Astrocyte of the hippocampus (primary cell): ENCODE results near the gene KDM4C.
"Not testable (repeated sequence)": the region's sequence is repeated elsewhere in the genome, so short reads cannot be mapped to it uniquely, and the experiment has no call there.

Source experiments
- DNase-seq: peaks from one replicate; pipeline ENCODE4 v3.0.0; 2011; ENCODE audit warnings: low read depth, low spot score

The KDM4C gene

GRCh38 chr9:6931913-6932312 is 174.1 kb downstream of the KDM4C start:
- peak; percentile 85 for DNase-seq

DNA sequence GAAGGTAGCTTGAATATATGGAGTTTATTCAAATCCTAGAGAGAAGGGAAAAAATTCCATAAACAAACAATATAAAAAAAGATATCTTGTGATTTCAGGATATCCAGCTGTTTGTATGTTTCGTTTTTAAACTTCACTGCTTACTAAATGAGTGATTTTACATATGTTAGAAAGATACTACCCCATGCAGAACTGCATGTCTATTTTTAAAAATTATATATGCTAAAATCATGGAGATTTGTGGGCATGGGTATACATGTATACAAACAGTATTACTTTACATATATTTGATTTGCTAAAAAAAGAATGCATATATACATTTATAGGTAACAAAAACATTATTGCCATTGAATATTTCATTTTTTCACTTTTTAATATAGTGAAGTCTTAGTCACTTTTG is 178.3 kb downstream of the KDM4C start:
- DNase-seq, result no peak

DNA sequence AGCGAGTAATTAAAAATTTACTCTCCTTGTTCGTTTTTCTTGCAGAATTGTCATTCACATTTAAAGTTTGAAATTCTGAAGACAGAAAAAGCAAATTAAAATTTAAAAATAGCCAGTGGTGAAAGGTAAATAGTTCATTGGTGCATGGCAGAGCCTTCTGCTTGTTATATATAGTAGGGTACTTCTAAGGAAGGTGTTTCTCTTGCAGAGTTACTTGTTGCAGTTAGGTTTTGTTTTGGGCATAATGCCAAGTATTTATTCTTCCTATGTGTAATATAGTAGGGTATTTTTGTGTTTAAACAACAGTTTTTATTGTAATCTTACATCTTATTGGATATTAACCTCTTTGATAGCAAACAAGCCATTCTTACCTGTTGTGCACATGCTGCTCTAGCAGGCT is 179.4 kb downstream of the KDM4C start:
- no peak for DNase-seq

- peak; percentile 94 for DNase-seq
Measured at GRCh38 chr9:6938447-6938846, 180.7 kb downstream of the KDM4C start.

GRCh38 chr9:6938873-6939272 is 181.1 kb downstream of the KDM4C start:
- DNase-seq, result peak; percentile 89

GRCh38 chr9:6941501-6941900 is 183.7 kb downstream of the KDM4C start:
- no peak for DNase-seq

DNA sequence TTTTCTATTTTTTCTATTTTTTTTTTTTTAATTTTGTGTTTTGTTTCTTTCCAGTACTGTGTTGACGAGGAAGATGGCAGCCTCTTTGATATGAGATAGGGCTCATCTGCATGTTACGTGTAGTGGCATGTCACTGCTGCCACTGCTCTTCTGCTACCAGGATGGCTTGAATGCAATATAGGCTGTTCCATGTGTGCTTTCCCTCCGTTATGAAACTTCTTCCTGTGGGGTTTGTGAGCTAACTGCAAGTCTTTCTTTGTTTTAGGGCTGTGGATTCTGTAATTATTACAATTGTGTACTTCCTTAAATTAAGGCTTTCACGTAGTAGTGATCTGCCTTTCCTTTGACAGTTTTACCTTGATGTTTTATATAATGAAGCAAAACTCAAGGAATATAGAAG is 184.6 kb downstream of the KDM4C start:
- DNase-seq, result no peak

GRCh38 chr9:6943293-6943692 is 185.5 kb downstream of the KDM4C start:
- DNase-seq, result no peak

GRCh38 chr9:6944093-6944551 is 186.3 kb downstream of the KDM4C start:
- peak; percentile 73 for DNase-seq

DNA sequence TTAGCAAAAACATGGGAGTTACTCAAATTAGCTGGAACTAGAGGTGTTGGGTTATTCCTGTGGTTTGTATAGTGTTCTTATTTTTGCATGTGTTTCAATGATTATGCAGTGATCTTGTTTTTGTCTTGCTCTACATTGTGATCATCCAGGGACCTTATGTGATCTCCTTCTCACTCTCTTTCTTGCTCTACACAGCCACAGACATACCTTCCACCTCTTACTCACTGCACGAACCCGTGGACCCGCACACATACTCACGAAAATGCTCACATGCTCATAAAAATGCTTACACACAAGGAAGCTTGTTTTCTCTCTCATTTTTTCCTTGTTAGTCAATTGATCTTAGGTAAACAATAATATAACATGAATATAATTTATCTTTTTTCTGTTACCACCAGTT is 187.1 kb downstream of the KDM4C start:
- DNase-seq, result peak; percentile 61

- no peak for DNase-seq
Measured at GRCh38 chr9:6945816-6946215, 188.0 kb downstream of the KDM4C start.

DNA sequence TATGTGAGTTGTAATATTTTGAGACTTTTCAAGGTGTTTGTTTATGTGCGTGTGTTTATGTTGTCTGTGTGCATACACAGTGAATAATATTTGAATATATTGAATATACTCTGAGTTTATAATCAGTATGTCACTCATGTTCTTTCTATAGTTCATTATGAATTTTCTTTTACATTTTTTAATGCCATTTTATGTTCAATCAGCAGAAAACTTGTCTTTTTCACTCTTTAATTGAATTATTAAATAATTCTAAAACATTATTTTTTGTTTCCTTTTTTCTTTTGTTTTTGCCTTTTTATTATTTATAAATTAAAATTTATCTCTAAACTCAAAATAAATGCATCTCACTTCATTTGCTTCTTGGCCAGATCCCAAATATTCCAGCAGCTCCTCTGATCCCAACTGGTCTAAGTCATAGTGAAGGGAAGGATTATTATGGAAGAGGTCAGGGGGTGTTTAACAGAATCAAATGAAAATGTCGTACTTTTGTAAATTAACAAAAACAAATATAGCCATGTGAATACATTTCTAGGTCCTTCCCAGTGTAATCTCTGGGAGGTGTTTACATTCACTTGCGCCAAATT is 188.9 kb downstream of the KDM4C start:
- no peak for DNase-seq

DNA sequence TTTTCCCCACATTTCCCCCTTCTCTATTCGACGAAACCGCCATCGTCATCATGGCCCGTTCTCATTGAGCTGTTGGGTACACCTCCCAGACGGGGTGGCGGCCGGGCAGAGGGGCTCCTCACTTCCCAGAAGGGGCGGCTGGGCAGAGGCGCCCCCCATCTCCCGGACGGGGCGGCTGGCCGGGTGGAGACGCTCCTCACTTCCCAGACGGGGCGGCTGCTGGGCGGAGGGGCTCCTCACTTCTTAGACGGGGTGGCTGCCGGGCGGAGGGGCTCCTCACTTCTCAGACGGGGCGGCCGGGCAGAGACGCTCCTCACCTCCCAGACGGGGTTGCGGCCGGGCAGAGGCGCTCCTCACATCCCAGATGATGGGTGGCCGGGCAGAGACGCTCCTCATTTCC is 191.1 kb downstream of the KDM4C start:
- not testable (repeated sequence) for DNase-seq

GRCh38 chr9:6955251-6955921 is 197.6 kb downstream of the KDM4C start:
- DNase-seq, result peak; percentile 86

GRCh38 chr9:6956879-6957278 is 199.1 kb downstream of the KDM4C start:
- DNase-seq, result no peak

DNA sequence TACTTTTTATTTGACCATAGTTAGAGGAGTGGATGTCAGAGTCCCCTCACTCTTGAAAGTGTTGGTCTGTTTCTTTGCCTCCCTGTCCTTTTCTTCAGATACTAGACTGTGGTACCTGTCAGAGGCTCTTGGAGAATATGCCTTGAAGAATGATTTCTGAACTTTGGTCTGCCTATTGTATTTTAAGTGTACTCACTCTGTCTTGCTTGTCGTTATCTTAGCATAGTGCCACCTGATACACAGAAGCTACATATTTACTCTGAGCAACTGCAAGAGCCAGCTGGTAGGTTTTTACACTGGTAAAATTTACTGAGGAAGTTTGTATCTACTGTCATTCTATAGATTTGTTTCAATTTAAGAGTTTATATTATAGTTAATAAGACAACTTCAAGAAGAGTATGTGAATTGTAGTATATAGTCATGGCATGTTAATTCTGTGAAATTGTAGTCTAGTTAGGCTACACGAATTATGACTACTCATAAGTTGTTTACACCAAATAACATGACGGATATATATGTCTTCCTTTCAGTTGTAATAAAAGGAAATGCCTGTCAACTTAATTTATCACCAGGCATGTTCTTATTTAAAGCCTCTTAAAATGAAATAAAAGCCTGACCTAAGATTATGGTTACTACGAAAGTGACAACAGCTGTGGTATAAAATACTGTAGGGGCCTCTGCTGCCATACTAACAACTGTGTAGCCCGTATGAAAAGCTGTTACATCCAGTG is 201.7 kb downstream of the KDM4C start:
- DNase-seq, result no peak

DNA sequence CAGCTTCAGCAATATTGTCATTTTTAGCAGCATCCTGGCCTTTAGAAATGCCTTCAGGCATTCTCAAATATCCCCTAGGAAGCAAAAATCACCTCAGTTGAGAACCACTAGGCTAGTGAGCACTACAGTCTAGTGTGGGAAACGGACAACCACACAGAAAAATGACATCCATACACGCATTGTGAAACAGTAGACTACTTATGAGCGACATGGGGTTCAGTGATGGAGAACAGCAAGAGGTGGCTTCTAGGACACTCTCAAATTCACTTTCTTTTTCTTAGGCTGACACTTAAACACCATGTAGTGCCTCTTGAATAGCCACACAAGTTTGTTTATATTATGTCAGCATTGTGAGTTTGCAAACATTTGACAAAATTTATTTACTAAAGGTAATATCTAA is 203.0 kb downstream of the KDM4C start:
- DNase-seq, result no peak

DNA sequence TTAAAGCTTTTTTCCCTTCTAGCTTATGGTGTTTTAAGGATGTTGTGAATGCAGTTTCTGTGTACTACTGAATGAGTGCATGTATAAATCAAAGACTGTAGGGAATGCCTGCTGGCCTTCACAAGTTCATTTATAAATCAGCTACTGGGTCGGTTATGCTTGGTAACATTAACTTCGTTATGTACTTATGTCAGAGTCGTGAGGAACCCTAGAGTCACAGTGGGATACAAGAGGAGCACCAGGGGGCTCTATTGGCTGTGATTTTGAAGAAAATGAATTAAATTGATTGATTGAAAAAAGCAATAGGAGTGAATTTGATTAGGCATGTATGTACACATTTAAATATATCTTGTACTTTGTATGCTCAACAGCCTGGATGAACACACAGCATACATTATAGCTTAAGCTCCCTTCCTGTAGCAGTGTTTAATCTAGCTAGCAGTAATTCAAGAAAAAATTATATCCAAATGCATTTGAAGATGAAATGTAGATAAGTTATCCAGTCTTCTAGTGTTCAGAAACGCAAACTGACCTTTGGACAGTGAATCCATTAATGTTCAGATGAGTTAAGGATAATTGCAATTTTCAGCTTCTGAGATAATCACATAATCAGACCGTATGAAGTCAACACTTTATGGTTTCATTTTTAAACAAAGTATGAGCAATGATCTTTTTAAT is 204.2 kb downstream of the KDM4C start:
- no peak for DNase-seq

DNA sequence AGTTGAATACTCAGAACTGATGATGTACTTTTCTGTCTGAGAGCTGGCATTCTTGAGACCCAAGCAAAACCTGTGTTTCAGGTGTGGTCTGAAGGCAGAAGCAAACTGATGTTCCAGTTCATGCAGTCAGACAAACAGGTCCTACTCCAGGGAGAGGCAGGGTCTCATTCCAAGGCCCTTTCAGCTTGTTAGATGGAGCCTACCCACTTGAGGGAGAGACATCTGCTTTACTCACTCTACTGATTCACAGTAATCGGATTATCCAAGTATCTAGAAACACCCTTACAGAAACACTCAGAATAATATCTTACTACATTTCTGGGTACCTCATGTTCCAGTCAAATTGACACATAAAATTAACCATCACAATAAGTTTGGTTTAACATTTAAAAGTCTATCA is 207.8 kb downstream of the KDM4C start:
- DNase-seq, result no peak

DNA sequence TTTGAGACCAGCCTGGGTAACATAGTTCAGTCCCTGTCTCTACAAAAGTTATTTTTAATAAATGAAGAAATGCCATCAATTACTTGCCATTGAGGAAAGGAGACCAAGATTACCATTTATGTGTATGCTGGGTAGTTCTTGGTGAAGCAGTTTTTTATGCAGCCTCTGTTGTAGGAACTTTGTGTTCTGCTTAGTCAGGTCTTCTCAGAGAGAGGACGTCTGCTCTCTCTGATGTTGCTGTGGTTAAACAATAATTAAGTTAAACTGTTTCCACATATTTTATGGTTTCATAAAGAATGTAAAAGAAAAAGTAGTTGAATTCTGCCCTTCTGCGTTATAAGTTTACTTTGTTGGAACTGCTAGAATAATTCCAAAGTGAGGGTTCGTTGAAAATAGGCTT is 210.5 kb downstream of the KDM4C start:
- DNase-seq, result peak; percentile 51

GRCh38 chr9:6969805-6970204 is 212.0 kb downstream of the KDM4C start:
- no peak for DNase-seq

DNA sequence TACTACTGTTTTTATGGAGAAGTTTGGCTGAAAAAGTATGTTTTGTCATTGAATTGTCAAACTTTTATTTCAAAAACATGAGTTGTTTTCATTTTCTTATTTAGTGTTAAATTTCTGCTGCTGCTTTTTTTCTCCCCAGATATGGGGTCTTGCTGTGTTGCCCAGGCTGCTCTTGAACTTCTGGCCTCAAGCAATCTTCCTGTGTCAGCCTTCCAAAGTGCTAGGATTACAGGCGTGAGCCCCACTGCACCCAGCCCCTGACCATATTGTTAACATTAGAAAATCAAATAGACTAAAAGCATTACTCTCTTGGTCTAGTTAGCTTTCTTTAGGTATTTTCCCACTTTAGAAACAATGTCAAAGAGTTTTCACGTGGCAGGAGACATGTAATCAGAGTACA is 215.3 kb downstream of the KDM4C start:
- no peak for DNase-seq
